Measurements from ENCODE around the gene SERPINA9.

GRCh38 chr14:94523265-94523664, 47.3 kb upstream of the SERPINA9 start:
- TF ChIP-seq CTCF (conservative IDR thresholded peaks at IDR 0.05), result no peak
- no peak for TF ChIP-seq EZH2 (IDR thresholded peaks at IDR 0.05; ENCODE audit: low read depth)

All from PC-9 (cell line).